ENCODE data around the gene CYP1A2. TPM values are rescaled to one million over a fixed set of nuclear protein-coding genes. Genes with fewer than 3 reads are reported as not detected.

CYP1A2 gene
- total and polyA plus RNA-seq, 4 experiments from 2014 or later = not detected

- no peaks in the 10 kb centered on the region for H3K4me1 ChIP-seq (ENCODE audit: insufficient read depth, low read length)
- Mint-ChIP-seq H3K36me3 (no peaks in the 10 kb centered on the region), H3K9me3 (no peaks in the 10 kb centered on the region), H3K27ac (no peak overlapping the region), H3K4me1 (no peaks in the 10 kb centered on the region), H3K27me3 (no peaks in the 10 kb centered on the region), H3K4me3 (no peak overlapping the region)
- intact Hi-C loops (cut with micrococcal nuclease) = no loop called here
- ChIA-PET POLR2A (ENCODE audit: partially characterized antibody) (no interaction called here), CTCF (ENCODE audit: partially characterized antibody) (interaction anchor here (0.6 to 1.0 kb wide), 2 partner anchors 15 to 317 kb away, joined by 3 read pairs; no protein-coding TSS in a partner anchor)
- no peak overlapping the region for H3K4me3 ChIP-seq (ENCODE audit: low read length in 2 of 2)
- H3K36me3 ChIP-seq (ENCODE audit: insufficient read depth, low read length) = no peaks in the 10 kb centered on the region
- no peaks in the 10 kb centered on the region for H3K27me3 ChIP-seq (ENCODE audit: insufficient read depth, low read length)
- no peak overlapping the region for H3K27ac ChIP-seq (ENCODE audit: low read depth, low read length)
- H3K9me3 ChIP-seq (ENCODE audit: control insufficient read depth in 1 of 2, low read length in 2 of 2) = no peaks in the 10 kb centered on the region
- no peak for DNase-seq
Measured at GRCh38 chr15:74754593-74755215, 6.1 kb downstream of the CYP1A2 start.

- ChIA-PET POLR2A (ENCODE audit: partially characterized antibody) (no interaction called here), CTCF (ENCODE audit: partially characterized antibody) (interaction anchor here (1.1 to 5.8 kb wide), 2 partner anchors 11 to 1044 kb away, joined by 3 to 35 read pairs; no protein-coding TSS in a partner anchor)
- peaks cover 0 to 1% of the 10 kb centered on the region in 2 donors for H3K27me3 Mint-ChIP-seq
- H3K36me3 Mint-ChIP-seq = no peaks in the 10 kb centered on the region
- no peaks in the 10 kb centered on the region for H3K27me3 ChIP-seq (ENCODE audit: insufficient read depth, low read length)
- no peaks in the 10 kb centered on the region for H3K36me3 ChIP-seq (ENCODE audit: insufficient read depth, low read length)
- intact Hi-C loops (cut with micrococcal nuclease) = no loop called here
- H3K9me3 Mint-ChIP-seq = no peaks in the 10 kb centered on the region
- no peak overlapping the region for H3K27ac ChIP-seq (ENCODE audit: low read depth, low read length)
- H3K4me3 Mint-ChIP-seq = no peak overlapping the region
- H3K4me1 Mint-ChIP-seq = no peaks in the 10 kb centered on the region
- no peak overlapping the region for H3K27ac Mint-ChIP-seq
- no peaks in the 10 kb centered on the region for H3K9me3 ChIP-seq (ENCODE audit: control insufficient read depth in 1 of 2, low read length in 2 of 2)
- H3K4me3 ChIP-seq (ENCODE audit: low read length in 2 of 2) = no peak overlapping the region
- no peaks in the 10 kb centered on the region for H3K4me1 ChIP-seq (ENCODE audit: insufficient read depth, low read length)
- no peak for DNase-seq
Measured at GRCh38 chr15:74758736-74759135, 10.1 kb downstream of the CYP1A2 start.

GRCh38 chr15:74762791-74763150 lies 14.1 kb downstream of the CYP1A2 start:
- no peaks in the 10 kb centered on the region for H3K36me3 ChIP-seq (ENCODE audit: insufficient read depth, low read length)
- intact Hi-C loops (cut with micrococcal nuclease) = no loop called here
- Mint-ChIP-seq H3K27ac (no peak overlapping the region), H3K36me3 (no peaks in the 10 kb centered on the region), H3K27me3 (peaks cover 0 to 1% of the 10 kb centered on the region in 2 donors), H3K4me3 (no peak overlapping the region), H3K9me3 (no peaks in the 10 kb centered on the region), H3K4me1 (no peaks in the 10 kb centered on the region)
- CTCF ChIA-PET (ENCODE audit: partially characterized antibody) = interaction anchor here (0.5 to 31.6 kb wide), 5 partner anchors 9 to 187 kb away, joined by 3 to 1908 read pairs (median 8); partner anchors contain the start of genes CSK and LMAN1L
- no peak for DNase-seq
- no peaks in the 10 kb centered on the region for H3K27me3 ChIP-seq (ENCODE audit: insufficient read depth, low read length)
- H3K9me3 ChIP-seq (ENCODE audit: control insufficient read depth in 1 of 2, low read length in 2 of 2) = no peaks in the 10 kb centered on the region
- H3K27ac ChIP-seq (ENCODE audit: low read depth, low read length) = no peak overlapping the region
- POLR2A ChIA-PET (ENCODE audit: partially characterized antibody) = interaction anchor here (1.3 kb wide), 1 partner anchor 127 kb away, joined by 3 read pairs; the partner anchor contains the start of gene MPI
- H3K4me1 ChIP-seq (ENCODE audit: insufficient read depth, low read length) = no peaks in the 10 kb centered on the region
- H3K4me3 ChIP-seq (ENCODE audit: low read length in 2 of 2) = no peak overlapping the region

- Mint-ChIP-seq H3K36me3 (no peaks in the 10 kb centered on the region), H3K27ac (no peak overlapping the region), H3K4me1 (no peaks in the 10 kb centered on the region), H3K9me3 (no peaks in the 10 kb centered on the region), H3K4me3 (no peak overlapping the region), H3K27me3 (peaks cover 0 to 1% of the 10 kb centered on the region in 2 donors)
- intact Hi-C loops (cut with micrococcal nuclease) = no loop called here
- ChIA-PET POLR2A (ENCODE audit: partially characterized antibody) (interaction anchor here (1.3 kb wide), 1 partner anchor 127 kb away, joined by 3 read pairs; the partner anchor contains the start of gene MPI), CTCF (ENCODE audit: partially characterized antibody) (interaction anchor here (1.3 to 31.6 kb wide), 4 partner anchors 8 to 131 kb away, joined by 4 to 1908 read pairs (median 10); partner anchors contain the start of genes CSK and LMAN1L)
- no peaks in the 10 kb centered on the region for H3K36me3 ChIP-seq (ENCODE audit: insufficient read depth, low read length)
- H3K4me1 ChIP-seq (ENCODE audit: insufficient read depth, low read length) = no peaks in the 10 kb centered on the region
- no peaks in the 10 kb centered on the region for H3K9me3 ChIP-seq (ENCODE audit: control insufficient read depth in 1 of 2, low read length in 2 of 2)
- H3K4me3 ChIP-seq (ENCODE audit: low read length in 2 of 2) = no peak overlapping the region
- no peak overlapping the region for H3K27ac ChIP-seq (ENCODE audit: low read depth, low read length)
- DNase-seq = no peak
- no peaks in the 10 kb centered on the region for H3K27me3 ChIP-seq (ENCODE audit: insufficient read depth, low read length)
Measured at GRCh38 chr15:74763416-74763815, 14.8 kb downstream of the CYP1A2 start.

GRCh38 chr15:74767167-74768098 lies 18.8 kb downstream of the CYP1A2 start:
- Mint-ChIP-seq H3K27me3 (peaks cover 4 to 5% of the 10 kb centered on the region in 2 donors), H3K9me3 (no peaks in the 10 kb centered on the region), H3K4me3 (no peak overlapping the region), H3K27ac (no peak overlapping the region), H3K4me1 (peaks cover 8 to 22% (median 12%) of the 10 kb centered on the region in 4 donors), H3K36me3 (no peaks in the 10 kb centered on the region)
- Histone ChIP-seq H3K27me3 (ENCODE audit: insufficient read depth, low read length) (no peaks in the 10 kb centered on the region), H3K27ac (ENCODE audit: low read depth, low read length) (no peak overlapping the region), H3K4me3 (ENCODE audit: low read length in 2 of 2) (no peak overlapping the region), H3K36me3 (ENCODE audit: insufficient read depth, low read length) (no peaks in the 10 kb centered on the region), H3K4me1 (ENCODE audit: insufficient read depth, low read length) (peaks cover 14% of the 10 kb centered on the region), H3K9me3 (ENCODE audit: control insufficient read depth in 1 of 2, low read length in 2 of 2) (no peaks in the 10 kb centered on the region)
- no peak for DNase-seq
- ChIA-PET POLR2A (ENCODE audit: partially characterized antibody) (interaction anchor here (1.3 to 24.9 kb wide), 4 partner anchors 23 to 393 kb away, joined by 3 to 1342 read pairs (median 8); partner anchors contain the start of gene CSK), CTCF (ENCODE audit: partially characterized antibody) (interaction anchor here (0.8 to 31.6 kb wide), 18 partner anchors 9 to 388 kb away, joined by 3 to 1908 read pairs (median 6); partner anchors contain the start of genes CSK and LMAN1L)
- intact Hi-C loops (cut with micrococcal nuclease) = no loop called here

- H3K27me3 Mint-ChIP-seq = peaks cover 3 to 4% of the 10 kb centered on the region in 2 donors
- H3K4me3 Mint-ChIP-seq = no peak overlapping the region
- H3K9me3 ChIP-seq (ENCODE audit: control insufficient read depth in 1 of 2, low read length in 2 of 2) = no peaks in the 10 kb centered on the region
- peaks cover 17% of the 10 kb centered on the region for H3K4me1 ChIP-seq (ENCODE audit: insufficient read depth, low read length)
- DNase-seq = no peak
- H3K27ac Mint-ChIP-seq = peak overlapping the region in 1 of 7 donors; percentile 7
- H3K4me3 ChIP-seq (ENCODE audit: low read length in 2 of 2) = no peak overlapping the region
- no peaks in the 10 kb centered on the region for H3K9me3 Mint-ChIP-seq
- H3K27ac ChIP-seq (ENCODE audit: low read depth, low read length) = no peak overlapping the region
- POLR2A ChIA-PET (ENCODE audit: partially characterized antibody) = interaction anchor here (0.8 to 24.9 kb wide), 8 partner anchors 9 to 394 kb away, joined by 3 to 1342 read pairs (median 4); partner anchors contain the start of gene CSK
- peaks cover 8 to 30% (median 12%) of the 10 kb centered on the region in 4 donors for H3K4me1 Mint-ChIP-seq
- no peaks in the 10 kb centered on the region for H3K36me3 Mint-ChIP-seq
- H3K27me3 ChIP-seq (ENCODE audit: insufficient read depth, low read length) = no peaks in the 10 kb centered on the region
- CTCF ChIA-PET (ENCODE audit: partially characterized antibody) = interaction anchor here (0.8 to 31.6 kb wide), 23 partner anchors 10 to 389 kb away, joined by 3 to 1908 read pairs (median 6); partner anchors contain the start of genes CSK and LMAN1L
- no peaks in the 10 kb centered on the region for H3K36me3 ChIP-seq (ENCODE audit: insufficient read depth, low read length)
- intact Hi-C loops (cut with micrococcal nuclease) = no loop called here
Measured at GRCh38 chr15:74768099-74768770, 19.6 kb downstream of the CYP1A2 start.

Data from CD4-positive, alpha-beta memory T cell (primary cell).